HL-60 (cell line): ENCODE results near the gene ACKR2.
"Not testable (repeated sequence)": the region's sequence is repeated elsewhere in the genome, so short reads cannot be mapped to it uniquely, and the experiment has no call there.

ENCODE experiments used
- DNase-seq, 2 experiments: peaks; one replicate each; pipeline ENCODE4 v3.0.0-alpha.2; 2010 to 2020; ENCODE audit warnings: low read depth in 1 of 2, low spot score in 1 of 2
- H3K27ac ChIP-seq: fragments of 250-450 bp; sonication (Bioruptor Pico); replicated peaks from 2 replicates; pipeline ENCODE4 v1.5.1; 2020; ENCODE audit warnings: mild to moderate bottlenecking, moderate library complexity
- H3K27me3 ChIP-seq: fragments of 250-450 bp; sonication (Bioruptor Pico); 2 replicates; pipeline ENCODE4 v1.5.1; 2021; ENCODE audit warnings: mild to moderate bottlenecking, moderate library complexity; ENCODE audit not compliant: insufficient read depth, poor library complexity, severe bottlenecking
- H3K4me3 ChIP-seq: replicated peaks from 2 replicates; pipeline ENCODE4 v1.5.1; 2011; ENCODE audit warnings: mild to moderate bottlenecking, control low read depth, low read length; ENCODE audit not compliant: insufficient read depth
- CTCF ChIP-seq: IDR thresholded peaks from one replicate; pipeline ENCODE4 v1.5.1; 2011; ENCODE audit warnings: low read length, control low read depth, inconsistent platforms; ENCODE audit not compliant: insufficient read depth
- GABPA ChIP-seq: IDR thresholded peaks from 2 replicates; pipeline ENCODE4 v1.6.1; 2012; ENCODE audit warnings: low read depth
- POLR2AphosphoS5 ChIP-seq: IDR thresholded peaks from 2 replicates; pipeline ENCODE4 v1.6.1; 2012; ENCODE audit warnings: low read depth
- SPI1 ChIP-seq: IDR thresholded peaks from 2 replicates; pipeline ENCODE4 v1.6.1; 2012; ENCODE audit warnings: low read depth, mild to moderate bottlenecking, borderline replicate concordance
- TF ChIP-seq, protein P1 (sequence below): IDR thresholded peaks from 2 replicates; pipeline ENCODE4 v1.6.1; 2012; ENCODE audit warnings: low read depth; ENCODE audit not compliant: insufficient replicate concordance

Gene ACKR2

DNA sequence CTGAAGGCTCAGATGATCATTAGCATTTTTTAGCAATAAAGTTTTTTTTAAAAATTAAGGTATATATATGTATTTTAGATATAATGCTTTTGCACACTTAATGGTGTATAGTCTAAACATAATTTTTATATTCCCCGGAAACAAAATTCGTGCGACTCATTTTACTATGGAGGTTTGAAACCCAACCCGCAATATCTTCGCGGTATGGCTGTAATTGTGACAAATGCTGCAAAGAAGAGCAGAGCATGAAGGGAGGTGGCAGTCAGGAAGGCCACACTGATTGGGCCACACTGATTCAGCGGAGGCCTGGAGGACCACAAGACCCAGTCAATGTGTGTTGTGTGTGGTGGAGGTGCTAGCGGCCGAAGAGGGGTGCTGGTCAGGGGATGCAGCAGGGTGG is 70.9 kb downstream of the ACKR2 start:
- no peak for DNase-seq
- Histone ChIP-seq H3K27ac (no peak overlapping the region), H3K4me3 (peak overlapping the region; percentile 63; the same call in 1 of the 2 replicates), H3K27me3 (peaks cover 2% of the 10 kb centered on the region)
- TF ChIP-seq, protein P1, sequence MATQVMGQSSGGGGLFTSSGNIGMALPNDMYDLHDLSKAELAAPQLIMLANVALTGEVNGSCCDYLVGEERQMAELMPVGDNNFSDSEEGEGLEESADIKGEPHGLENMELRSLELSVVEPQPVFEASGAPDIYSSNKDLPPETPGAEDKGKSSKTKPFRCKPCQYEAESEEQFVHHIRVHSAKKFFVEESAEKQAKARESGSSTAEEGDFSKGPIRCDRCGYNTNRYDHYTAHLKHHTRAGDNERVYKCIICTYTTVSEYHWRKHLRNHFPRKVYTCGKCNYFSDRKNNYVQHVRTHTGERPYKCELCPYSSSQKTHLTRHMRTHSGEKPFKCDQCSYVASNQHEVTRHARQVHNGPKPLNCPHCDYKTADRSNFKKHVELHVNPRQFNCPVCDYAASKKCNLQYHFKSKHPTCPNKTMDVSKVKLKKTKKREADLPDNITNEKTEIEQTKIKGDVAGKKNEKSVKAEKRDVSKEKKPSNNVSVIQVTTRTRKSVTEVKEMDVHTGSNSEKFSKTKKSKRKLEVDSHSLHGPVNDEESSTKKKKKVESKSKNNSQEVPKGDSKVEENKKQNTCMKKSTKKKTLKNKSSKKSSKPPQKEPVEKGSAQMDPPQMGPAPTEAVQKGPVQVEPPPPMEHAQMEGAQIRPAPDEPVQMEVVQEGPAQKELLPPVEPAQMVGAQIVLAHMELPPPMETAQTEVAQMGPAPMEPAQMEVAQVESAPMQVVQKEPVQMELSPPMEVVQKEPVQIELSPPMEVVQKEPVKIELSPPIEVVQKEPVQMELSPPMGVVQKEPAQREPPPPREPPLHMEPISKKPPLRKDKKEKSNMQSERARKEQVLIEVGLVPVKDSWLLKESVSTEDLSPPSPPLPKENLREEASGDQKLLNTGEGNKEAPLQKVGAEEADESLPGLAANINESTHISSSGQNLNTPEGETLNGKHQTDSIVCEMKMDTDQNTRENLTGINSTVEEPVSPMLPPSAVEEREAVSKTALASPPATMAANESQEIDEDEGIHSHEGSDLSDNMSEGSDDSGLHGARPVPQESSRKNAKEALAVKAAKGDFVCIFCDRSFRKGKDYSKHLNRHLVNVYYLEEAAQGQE = no peak
- TF ChIP-seq CTCF = no peak

- peak; percentile 68 to 79 for DNase-seq
- no peak overlapping the region for H3K27ac ChIP-seq
- TF ChIP-seq SPI1 = no peak
- TF ChIP-seq, protein P1 = no peak
- TF ChIP-seq GABPA = 0 out of 2 replicates have a peak, but pooled peaks have one; percentile 28
- peak; percentile 57 for TF ChIP-seq CTCF
- no peak for TF ChIP-seq POLR2AphosphoS5
Observed at GRCh38 chr3:42880601-42881451, 71.6 kb downstream of the ACKR2 start.

GRCh38 chr3:42883251-42883930 is 74.1 kb downstream of the ACKR2 start:
- H3K4me3 ChIP-seq, H3K27me3 ChIP-seq, DNase-seq, H3K27ac ChIP-seq: not testable (repeated sequence)

More at GRCh38 chr3:42880601-42881451, 71.6 kb downstream of the ACKR2 start:
- peaks cover 2% of the 10 kb centered on the region for H3K27me3 ChIP-seq
- peak overlapping the region; percentile 63 for H3K4me3 ChIP-seq

DNA sequence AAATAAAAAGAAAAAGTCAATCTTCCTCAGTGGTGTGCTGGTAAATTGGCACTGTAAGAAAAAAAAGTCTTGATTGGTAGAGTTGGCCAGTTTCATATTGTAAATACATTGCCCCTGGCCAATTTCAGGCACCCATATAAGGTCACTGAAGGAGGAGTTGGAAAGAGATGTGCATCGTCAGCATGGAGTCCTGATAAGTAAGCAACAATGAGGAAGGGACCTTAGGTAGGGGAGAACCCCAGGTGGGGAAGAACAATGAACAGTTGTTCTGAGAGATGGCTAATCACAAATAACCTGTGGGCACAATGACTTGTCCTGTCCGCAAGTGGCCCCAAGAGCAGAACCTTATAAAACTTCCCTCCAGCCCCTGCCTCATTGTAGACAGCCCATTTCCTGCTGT is 75.1 kb downstream of the ACKR2 start:
- no peak for DNase-seq

More for the DNA sequence above, 75.1 kb downstream of the ACKR2 start:
- TF ChIP-seq POLR2AphosphoS5 = no peak
- TF ChIP-seq GABPA = no peak
- TF ChIP-seq SPI1 = no peak
- TF ChIP-seq CTCF = no peak
- TF ChIP-seq, protein P1 = no peak
- H3K27ac ChIP-seq = no peak overlapping the region
- peaks cover 3% of the 10 kb centered on the region for H3K27me3 ChIP-seq
- H3K4me3 ChIP-seq = no peak overlapping the region
